NCI-H1436 (cell line): ENCODE data around the gene BZW1.
"Not testable (repeated sequence)": the region's sequence is repeated elsewhere in the genome, so short reads cannot be mapped to it uniquely, and the experiment has no call there.

Source experiments
- DNase-seq: peaks from one replicate; lab custom pipeline; 2025; lab: John Stamatoyannopoulos, UW

BZW1 gene

DNA sequence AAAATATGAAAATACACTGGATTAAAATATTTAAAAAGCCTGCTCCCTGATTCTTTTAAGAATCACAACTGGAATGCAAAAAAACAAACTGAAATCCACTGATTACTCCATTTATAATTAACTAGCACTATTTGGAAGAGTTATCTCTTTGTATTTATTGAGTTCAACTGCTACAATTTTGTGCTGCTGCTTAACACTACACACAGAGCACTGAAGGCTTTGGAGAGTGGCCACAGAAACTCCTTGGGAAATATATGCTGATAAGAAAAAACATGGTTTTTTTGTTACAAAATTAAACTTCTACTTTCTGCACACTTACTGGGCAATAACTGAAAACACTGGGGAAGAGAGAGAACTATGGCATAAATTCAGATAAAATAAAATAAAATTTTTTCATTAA lies 19.8 kb upstream of the BZW1 start:
- DNase-seq, result no peak

DNA sequence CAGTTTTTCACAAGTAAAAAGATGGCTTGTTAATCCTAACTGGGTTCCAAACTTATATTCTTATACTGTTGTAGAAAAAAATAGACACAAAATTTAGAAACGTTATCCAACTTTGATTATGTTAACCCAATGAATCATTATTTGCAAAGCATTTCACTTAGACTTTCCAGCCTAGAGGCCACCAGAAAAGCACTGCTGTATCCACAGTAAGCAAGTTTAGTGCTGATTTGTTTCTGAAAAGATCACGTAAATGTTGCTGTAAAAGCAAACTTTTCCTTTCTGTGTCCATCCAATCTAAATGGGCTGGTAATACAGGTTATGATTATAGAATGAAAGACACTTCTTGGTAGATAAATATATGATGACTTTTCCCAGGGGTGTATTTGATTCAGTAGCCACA lies 17.6 kb upstream of the BZW1 start:
- DNase-seq, result no peak

DNA sequence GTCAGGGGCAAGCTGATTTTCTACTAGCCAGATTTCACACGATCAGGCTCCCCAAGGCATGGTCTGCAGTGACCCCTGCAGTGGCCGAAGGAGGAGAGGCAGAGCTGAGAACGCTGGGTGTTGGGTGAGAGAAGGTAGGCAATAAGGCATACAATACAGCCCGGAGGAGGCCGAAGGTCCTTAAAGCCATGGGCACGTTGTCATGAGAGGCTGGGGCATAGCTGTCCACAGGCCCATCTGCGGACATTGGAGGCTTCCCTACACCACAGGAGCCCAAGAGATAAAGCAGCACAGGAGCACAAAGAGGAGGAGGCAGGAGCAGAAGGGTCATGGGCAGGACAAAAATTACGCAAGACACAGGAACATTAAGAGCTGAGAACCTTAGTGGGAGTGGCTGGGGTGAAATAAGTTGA lies 16.7 kb upstream of the BZW1 start:
- DNase-seq, result no peak

DNA sequence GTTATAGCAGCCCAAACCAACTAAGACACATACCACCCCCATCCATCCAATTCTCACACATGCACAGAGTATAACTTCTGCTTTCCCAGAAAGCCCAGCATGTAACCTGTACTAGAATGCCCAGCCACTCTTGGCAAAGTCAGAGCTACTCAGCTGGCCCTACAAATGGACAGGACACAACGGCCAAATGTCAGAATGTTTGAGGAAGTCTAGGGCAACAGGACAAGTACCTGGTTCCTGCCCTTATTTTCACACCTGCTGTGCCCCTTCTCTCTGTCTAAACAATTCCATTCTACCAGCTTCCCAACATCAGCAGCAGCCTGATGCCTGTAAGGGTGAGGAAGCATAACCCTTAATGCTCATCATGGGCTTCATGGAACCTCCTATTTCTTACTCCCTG lies 15.1 kb upstream of the BZW1 start:
- DNase-seq, result no peak

DNA sequence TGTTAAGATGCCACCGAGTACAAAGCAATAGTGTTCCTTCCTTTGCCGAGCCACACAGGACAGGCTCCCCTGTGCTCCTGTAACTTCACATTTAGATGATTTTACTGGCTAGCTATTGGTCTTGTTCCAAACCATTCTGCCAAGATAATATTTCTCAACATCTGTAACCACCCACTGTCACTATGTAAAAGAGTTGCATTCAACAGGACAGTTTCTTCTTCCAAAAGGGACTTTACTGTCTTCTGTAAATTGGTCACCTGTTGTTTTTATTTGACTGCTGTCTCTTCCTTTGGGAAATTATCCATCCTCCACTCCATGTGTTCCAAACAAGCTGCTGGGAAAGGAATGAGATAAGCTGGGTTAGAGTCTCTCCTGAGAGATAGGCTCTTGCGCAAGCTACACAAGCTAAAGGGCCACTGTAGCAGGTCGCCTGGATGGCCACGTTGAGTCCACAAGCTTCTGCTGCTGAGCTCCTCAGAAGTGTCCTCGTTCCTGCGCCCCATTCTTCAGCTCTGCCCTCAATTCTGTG lies 14.4 kb upstream of the BZW1 start:
- DNase-seq, result no peak

GRCh38 chr2:200798514-200798913 lies 13.2 kb upstream of the BZW1 start:
- DNase-seq, result no peak

DNA sequence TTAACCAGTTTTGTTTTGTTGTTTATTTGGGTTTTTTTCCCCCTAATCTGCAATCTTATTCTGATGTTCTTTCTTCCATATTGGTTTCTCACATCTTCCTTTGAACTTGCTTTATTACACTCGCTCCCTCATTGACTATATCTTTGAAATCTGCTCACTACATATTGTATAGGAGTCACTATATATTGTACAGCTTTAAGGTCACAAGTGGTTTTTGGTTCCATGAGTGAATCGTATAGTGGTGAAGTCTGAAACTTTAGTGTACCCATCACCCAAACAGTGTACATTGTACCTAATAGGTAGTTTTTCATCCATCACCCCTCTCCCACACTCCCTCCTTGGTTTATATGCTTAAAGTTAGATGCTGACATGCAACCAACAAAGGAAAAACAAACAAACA lies 11.3 kb upstream of the BZW1 start:
- no peak for DNase-seq

DNA sequence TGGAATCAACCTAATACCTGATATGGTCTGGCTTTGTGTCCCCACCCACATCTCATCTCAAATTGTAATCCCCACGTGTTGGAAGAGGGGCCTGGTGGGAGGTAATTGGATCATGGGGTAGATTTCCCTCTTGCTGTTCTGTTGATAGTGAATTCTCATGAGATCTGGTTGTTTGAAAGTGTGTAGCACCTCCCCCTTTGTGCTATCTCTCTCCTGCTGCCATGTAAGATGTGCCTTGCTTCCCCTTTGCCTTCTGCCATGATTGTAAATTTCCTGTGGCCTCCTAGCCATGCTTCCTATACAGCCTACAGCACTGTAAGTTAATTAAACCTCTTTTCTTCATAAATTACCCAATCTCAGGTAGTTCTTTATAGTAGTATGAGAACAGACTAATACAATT lies 10.3 kb upstream of the BZW1 start:
- not testable (repeated sequence) for DNase-seq

DNA sequence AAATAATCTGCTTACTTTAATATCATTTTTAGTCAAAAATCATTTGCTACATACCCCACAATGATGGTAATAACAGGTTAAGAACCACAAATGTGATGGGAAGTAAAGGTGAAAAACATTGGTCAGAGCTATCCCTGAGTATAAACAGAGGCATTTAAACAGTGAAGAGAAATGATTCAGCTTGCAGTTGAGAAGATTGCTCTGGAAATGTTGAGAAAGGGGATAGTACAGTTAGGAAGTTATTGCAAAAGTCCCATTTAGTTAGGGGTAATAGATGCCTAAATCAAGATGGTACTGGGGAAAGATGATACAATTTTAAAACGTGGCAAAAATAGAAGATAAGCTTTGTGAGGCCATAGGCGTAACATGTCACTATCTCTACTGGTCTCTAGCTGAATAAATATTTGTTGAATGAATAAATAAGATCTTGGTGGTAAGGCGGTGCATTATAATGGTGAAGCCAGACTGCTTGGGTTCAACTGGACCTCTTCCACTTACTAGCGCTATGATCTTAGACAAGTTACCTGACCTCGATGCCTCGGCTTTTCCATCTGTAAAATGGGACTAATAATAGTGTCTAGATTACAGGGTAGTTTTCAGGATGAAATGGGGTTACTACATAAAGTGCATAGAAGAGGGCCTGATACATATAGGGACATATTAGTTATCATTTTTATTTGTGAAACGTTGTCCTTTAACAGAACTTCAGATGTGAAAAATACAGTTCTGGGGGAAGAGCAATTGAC lies 2.0 kb upstream of the BZW1 start:
- DNase-seq, result no peak

GRCh38 chr2:200810252-200810997 lies 1.3 kb upstream of the BZW1 start:
- no peak for DNase-seq

DNA sequence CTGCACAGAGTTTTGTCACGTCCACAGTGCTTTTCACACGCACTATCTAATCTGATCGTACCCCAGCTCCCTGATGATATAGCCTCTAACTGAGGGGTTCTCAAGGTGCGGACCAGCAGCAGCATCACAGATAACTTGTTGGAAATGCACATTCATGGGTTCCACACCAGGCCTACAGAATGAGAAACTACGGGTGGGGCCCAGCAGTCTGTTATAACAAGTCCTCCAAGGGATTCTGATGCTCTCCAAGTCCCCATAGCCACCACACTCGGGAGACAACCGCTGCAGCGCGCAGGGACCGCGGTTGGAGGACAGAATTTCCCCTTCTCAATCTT lies 745 bp upstream of the BZW1 start:
- DNase-seq, result no peak

DNA sequence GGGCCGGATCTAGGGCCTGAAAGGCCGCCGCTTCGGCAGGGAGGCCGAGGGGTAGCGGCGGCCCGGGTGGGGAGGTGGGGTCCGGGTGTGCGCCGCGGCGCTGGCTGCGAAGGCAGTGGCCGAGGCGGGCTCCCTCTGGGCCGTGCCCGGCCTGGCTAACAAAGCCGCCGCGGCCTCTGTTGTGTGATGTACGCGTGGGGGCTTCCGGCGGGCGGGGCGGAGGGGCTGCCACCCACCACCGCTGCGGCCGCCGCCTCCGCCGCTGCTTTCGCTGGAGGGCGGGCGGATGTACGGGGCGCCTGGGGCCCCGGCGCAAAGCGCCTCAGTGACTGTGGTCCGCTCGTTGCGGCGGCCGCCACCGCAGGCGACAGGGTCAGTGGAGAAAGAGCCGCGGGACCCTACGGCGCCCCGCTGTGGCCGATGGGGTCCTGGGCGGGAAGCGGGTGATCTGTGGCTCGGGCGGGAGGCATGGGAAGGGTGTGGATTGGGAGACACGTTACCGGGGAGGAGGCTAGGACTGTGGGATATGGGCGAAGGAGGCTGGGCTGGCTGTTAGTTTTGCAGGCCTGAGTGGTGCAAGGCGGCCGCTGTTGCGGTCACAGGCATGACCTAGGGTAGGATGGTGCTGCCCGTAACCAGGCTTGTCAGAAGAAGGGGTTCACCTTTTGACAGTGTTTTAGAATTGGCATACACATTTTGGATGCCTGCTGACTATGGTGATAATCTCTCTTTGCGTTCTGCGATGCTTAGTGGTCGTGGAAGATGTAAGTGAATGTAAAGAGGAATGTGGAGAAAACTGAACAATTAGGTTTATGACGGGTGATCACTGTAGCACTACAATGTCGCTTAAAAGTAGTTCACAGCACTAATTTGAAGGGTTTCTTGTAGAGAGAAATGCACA lies 662 bp downstream of the BZW1 start:
- peak; percentile 9 for DNase-seq

DNA sequence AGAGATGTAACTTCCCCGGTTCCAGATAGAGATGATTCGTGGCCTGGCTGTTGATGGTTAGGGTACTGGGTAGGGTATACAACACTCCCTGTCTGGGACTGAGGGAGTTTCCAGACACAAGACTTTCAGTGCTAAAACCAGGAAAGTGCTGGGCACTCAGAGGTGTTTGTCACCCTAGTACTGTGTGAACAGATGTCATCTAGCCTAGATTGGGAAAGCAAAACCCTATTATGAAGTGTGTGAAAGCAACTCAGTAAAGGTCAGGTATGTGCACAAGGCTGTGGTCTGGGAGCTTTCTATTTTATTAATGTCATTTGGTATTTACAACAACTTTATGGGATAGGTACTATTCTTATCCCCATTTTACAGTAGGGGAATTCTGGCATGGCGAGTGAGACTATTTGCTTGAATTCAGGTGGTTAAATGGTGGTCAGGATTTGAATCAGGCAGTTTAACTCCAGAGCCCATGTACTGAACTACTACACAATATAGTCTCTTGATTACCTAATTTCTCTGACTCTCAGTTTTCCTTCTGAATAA lies 2.6 kb downstream of the BZW1 start:
- DNase-seq, result no peak

- no peak for DNase-seq
Measured at GRCh38 chr2:200814917-200815316, 3.2 kb downstream of the BZW1 start.

- not testable (repeated sequence) for DNase-seq
Measured at GRCh38 chr2:200818732-200819131, 7.0 kb downstream of the BZW1 start.

DNA sequence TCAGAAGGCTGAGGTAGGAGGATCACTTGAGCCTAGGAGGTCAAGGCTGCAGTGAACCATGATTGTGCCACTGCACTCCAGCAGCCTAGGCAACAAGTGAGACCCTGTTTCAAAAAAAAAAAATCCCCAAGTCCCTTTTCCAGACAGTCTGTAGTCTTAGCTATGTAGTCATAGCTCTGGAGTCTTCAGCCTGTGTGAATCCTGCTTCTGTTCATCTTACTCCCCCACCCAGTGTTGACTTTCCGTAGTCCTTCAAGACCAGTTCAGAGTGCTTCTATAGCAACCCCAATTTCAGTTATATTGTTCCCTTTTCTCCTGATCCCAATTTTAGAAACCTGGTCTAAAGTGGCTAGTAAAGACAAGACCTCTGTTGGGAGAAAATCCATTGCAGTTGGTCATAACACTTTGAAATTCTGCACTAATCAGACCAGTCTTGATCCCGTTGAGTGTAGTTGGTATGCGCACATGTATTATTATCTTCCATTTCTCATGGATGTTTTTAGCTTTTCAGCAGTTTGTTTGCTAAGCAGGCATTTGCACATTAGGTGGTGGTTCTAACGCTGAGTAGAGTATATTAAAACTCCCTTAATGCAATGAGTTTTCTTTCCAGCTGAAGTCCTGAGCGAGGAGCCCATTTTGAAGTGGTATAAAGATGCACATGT lies 9.0 kb downstream of the BZW1 start:
- DNase-seq, result no peak

- no peak for DNase-seq
Measured at GRCh38 chr2:200821686-200822245, 10.1 kb downstream of the BZW1 start.

GRCh38 chr2:200828104-200828503 lies 16.4 kb downstream of the BZW1 start:
- no peak for DNase-seq

DNA sequence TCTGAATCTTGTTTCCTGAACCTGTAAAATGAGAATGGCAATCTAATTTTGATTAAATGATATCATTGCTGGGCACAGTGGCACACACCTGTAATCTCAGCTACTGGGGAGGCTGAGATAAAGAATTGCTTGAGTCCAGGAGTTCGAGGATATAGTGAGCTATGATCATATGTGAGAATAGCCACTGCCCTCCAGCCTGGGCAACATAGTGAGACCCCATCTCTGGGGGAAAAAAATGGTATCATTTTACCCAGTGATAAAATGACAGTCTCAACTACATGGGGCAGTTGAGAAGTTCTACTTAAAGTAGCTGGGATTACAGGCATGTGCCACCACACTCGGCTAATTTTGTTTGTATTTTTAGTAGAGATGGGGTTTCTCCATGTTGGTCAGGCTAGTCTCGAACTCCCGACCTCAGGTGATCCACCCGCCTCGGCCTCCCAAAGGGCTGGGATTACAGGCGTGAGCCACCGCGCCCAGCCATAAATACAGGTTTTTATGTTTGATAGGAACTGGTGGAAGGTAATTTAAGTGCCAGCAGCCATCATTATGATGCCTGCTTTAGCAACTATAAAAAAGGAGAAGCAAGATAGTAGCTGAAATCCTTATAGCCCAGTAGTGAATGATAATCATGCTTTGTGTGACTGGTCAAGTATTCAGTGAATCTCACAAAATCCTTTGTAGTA lies 17.0 kb downstream of the BZW1 start:
- DNase-seq, result no peak

DNA sequence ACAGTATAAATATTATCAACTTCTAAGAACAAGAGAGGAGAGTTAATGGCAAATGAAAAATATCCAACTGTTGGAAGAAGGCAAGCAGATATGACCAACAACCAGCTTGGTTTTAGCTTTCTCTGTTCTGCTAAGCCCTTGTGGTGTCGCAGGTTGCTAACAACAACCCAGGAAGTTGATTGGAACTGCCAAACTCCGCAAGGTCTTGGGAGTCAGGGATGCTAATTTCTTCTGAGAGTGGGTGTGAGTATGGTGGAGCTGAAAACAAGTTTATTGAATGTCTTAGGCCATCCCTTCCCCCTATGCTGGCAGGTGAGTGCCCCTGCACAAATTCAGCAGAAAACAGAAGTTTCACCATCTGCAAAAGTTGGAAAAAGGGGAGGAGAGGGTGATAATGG lies 17.5 kb downstream of the BZW1 start:
- no peak for DNase-seq

GRCh38 chr2:200834701-200835100 lies 23.0 kb downstream of the BZW1 start:
- no peak for DNase-seq
